Measurements from ENCODE around the gene HRH3.

The HRH3 gene

GRCh38 chr20:62228982-62229545 lies 9.0 kb upstream of the HRH3 start:
- DNase-seq = no peak

GRCh38 chr20:62227977-62228958 lies 8.2 kb upstream of the HRH3 start:
- DNase-seq = no peak

- DNase-seq = no peak
Measured at GRCh38 chr20:62227591-62227976, 7.5 kb upstream of the HRH3 start.

GRCh38 chr20:62226707-62227590 lies 6.9 kb upstream of the HRH3 start:
- DNase-seq = no peak

GRCh38 chr20:62225820-62226635 lies 6.0 kb upstream of the HRH3 start:
- no peak for DNase-seq

GRCh38 chr20:62225026-62225425 lies 4.9 kb upstream of the HRH3 start:
- no peak for DNase-seq

GRCh38 chr20:62224113-62224855 lies 4.2 kb upstream of the HRH3 start:
- DNase-seq = no peak

GRCh38 chr20:62223571-62223970 lies 3.5 kb upstream of the HRH3 start:
- DNase-seq = no peak

- DNase-seq = no peak
Measured at GRCh38 chr20:62222972-62223371, 2.9 kb upstream of the HRH3 start.

- no peak for DNase-seq
Measured at GRCh38 chr20:62222266-62222850, 2.3 kb upstream of the HRH3 start.

GRCh38 chr20:62220666-62221568 lies 839 bp upstream of the HRH3 start:
- no peak for DNase-seq

- no peak for DNase-seq
Measured at GRCh38 chr20:62219101-62219991, 732 bp downstream of the HRH3 start.

GRCh38 chr20:62217913-62218773 lies 1.9 kb downstream of the HRH3 start:
- no peak for DNase-seq

- no peak for DNase-seq
Measured at GRCh38 chr20:62216636-62217566, 3.2 kb downstream of the HRH3 start.

- no peak for DNase-seq
Measured at GRCh38 chr20:62215991-62216635, 4.0 kb downstream of the HRH3 start.
